Panc1 (cell line): Measurements from ENCODE around the gene FARS2.

Experiments used
- CTCF ChIP-seq: fragments of 450-650 bp; IDR thresholded peaks from 2 replicates; pipeline ENCODE4 v1.5.1; 2017; ENCODE audit warnings: mild to moderate bottlenecking
- POLR2AphosphoS5 ChIP-seq: IDR thresholded peaks from 2 replicates; pipeline ENCODE4 v1.6.1; 2012; ENCODE audit warnings: mild to moderate bottlenecking, low read depth, low read length, moderate library complexity
- SIN3A ChIP-seq: IDR thresholded peaks from 2 replicates; pipeline ENCODE4 v1.6.1; 2012; ENCODE audit warnings: low read depth, mild to moderate bottlenecking, low read length, moderate library complexity, borderline replicate concordance; ENCODE audit not compliant: insufficient read depth
- TCF7L2 ChIP-seq: IDR thresholded peaks from 2 replicates; pipeline ENCODE4 v1.6.1; 2011; ENCODE audit warnings: mild to moderate bottlenecking, low read depth, low read length, inconsistent platforms

GRCh38 chr6:5664149-5664548 lies 402.8 kb downstream of the FARS2 start:
- TF ChIP-seq CTCF (no peak), SIN3A (no peak), POLR2AphosphoS5 (no peak), TCF7L2 (no peak)
